Left ventricle myocardium inferior (tissue), 1 donor: ENCODE results near the gene FXYD1. TPM values are rescaled to one million over a fixed set of nuclear protein-coding genes. Genes with fewer than 3 reads are reported as not detected.

Experiments used
- DNase-seq: peaks from one replicate; pipeline ENCODE4 v3.0.0-alpha.2; 2020
- H3K27ac ChIP-seq: fragments of 200-600 bp; replicated peaks from 2 replicates; pipeline ENCODE4 v1.8.0; 2021
- H3K27me3 ChIP-seq: fragments of 200-600 bp; 2 replicates; pipeline ENCODE4 v1.8.0; 2021; ENCODE audit warnings: low read depth
- H3K36me3 ChIP-seq: fragments of 200-600 bp; 2 replicates; pipeline ENCODE4 v1.8.0; 2021
- H3K4me1 ChIP-seq: fragments of 200-600 bp; 2 replicates; pipeline ENCODE4 v1.8.0; 2021
- H3K4me3 ChIP-seq: fragments of 200-600 bp; 2 replicates; pipeline ENCODE4 v1.8.0; 2021; ENCODE audit warnings: mild to moderate bottlenecking, moderate library complexity
- H3K9me3 ChIP-seq: fragments of 200-600 bp; replicated peaks from 2 replicates; pipeline ENCODE4 v1.8.0; 2021
- intact Hi-C: fragments of 100-400 bp; cut with micrococcal nuclease; formaldehyde crosslinking; loops from one replicate; pipeline ENCODE4 v1.11.0; 2022
- total RNA-seq: library from RNA; stranded (reverse); fragmentation: NEBNext Ultra II Directional; extraction: Animal tissue kit (Norgen Biotek cat#: 25700); gene quantifications from one replicate; pipeline ENCODE4 v1.2.1, GENCODE V29; 2021
- TF ChIP-seq, protein P1 (sequence below): fragments of 200-600 bp; IDR thresholded peaks from 2 replicates; pipeline ENCODE4 v1.8.0; 2021; ENCODE audit warnings: antibody characterized with exemption, mild to moderate bottlenecking, borderline replicate concordance
- donor health status: DM: no; HTN: yes; CAD: no; lungs with severe emphysema.

Gene FXYD1
- total RNA-seq, 1 donor from 2014 or later, result 509 TPM

DNA sequence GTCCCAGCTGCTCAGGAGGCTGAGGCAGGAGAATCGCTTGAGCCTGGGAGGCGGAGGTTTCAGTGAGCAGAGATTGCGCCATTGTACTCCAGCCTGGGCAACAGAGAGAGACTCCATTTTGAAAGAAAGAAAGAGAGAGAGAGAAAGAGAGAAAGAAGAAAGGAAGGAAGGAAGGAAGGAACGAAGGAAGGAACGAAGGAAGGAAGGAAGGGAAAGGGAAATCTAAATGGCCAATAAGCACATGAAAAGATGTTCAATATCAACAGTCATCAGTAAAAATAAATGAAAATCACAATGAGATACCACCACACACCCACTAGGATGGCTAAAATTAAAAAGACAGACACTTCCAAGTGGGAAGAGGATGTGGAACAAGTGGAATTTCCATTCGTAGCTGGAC, 35.6 kb downstream of the FXYD1 start:
- TF ChIP-seq, protein P1, sequence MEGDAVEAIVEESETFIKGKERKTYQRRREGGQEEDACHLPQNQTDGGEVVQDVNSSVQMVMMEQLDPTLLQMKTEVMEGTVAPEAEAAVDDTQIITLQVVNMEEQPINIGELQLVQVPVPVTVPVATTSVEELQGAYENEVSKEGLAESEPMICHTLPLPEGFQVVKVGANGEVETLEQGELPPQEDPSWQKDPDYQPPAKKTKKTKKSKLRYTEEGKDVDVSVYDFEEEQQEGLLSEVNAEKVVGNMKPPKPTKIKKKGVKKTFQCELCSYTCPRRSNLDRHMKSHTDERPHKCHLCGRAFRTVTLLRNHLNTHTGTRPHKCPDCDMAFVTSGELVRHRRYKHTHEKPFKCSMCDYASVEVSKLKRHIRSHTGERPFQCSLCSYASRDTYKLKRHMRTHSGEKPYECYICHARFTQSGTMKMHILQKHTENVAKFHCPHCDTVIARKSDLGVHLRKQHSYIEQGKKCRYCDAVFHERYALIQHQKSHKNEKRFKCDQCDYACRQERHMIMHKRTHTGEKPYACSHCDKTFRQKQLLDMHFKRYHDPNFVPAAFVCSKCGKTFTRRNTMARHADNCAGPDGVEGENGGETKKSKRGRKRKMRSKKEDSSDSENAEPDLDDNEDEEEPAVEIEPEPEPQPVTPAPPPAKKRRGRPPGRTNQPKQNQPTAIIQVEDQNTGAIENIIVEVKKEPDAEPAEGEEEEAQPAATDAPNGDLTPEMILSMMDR, result no peak
- H3K27ac ChIP-seq, result no peak overlapping the region
- no peak overlapping the region for H3K4me3 ChIP-seq
- no peaks in the 10 kb centered on the region for H3K9me3 ChIP-seq
- intact Hi-C loops, result no loop called here
- H3K4me1 ChIP-seq, result peaks cover 7% of the 10 kb centered on the region
- H3K27me3 ChIP-seq, result peaks cover 3% of the 10 kb centered on the region
- H3K36me3 ChIP-seq, result no peaks in the 10 kb centered on the region
- no peak for DNase-seq

DNA sequence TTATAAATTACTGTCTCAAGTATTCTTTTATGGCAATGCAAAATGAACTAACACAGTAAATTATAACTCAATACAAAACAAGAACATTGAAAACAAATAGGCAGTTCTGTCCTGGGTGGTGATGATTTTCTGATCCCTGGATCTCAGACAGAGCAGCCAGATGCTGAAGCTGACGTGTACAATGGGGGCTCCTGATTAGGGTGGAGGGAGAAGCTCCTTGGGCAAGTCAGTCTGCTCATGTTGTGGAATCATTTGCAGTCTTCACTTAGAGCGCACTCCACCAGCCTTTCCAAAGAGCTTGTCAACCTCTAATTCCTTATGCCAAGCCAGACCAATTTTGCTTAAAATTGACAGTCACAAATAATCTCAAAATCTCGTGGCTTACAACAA, 37.6 kb downstream of the FXYD1 start:
- H3K27me3 ChIP-seq, result peaks cover 6% of the 10 kb centered on the region
- no peaks in the 10 kb centered on the region for H3K9me3 ChIP-seq
- H3K4me1 ChIP-seq, result peaks cover 7% of the 10 kb centered on the region
- H3K36me3 ChIP-seq, result no peaks in the 10 kb centered on the region
- H3K4me3 ChIP-seq, result no peak overlapping the region
- TF ChIP-seq, protein P1, result no peak
- intact Hi-C loops, result no loop called here
- H3K27ac ChIP-seq, result no peak overlapping the region
- DNase-seq, result no peak

DNA sequence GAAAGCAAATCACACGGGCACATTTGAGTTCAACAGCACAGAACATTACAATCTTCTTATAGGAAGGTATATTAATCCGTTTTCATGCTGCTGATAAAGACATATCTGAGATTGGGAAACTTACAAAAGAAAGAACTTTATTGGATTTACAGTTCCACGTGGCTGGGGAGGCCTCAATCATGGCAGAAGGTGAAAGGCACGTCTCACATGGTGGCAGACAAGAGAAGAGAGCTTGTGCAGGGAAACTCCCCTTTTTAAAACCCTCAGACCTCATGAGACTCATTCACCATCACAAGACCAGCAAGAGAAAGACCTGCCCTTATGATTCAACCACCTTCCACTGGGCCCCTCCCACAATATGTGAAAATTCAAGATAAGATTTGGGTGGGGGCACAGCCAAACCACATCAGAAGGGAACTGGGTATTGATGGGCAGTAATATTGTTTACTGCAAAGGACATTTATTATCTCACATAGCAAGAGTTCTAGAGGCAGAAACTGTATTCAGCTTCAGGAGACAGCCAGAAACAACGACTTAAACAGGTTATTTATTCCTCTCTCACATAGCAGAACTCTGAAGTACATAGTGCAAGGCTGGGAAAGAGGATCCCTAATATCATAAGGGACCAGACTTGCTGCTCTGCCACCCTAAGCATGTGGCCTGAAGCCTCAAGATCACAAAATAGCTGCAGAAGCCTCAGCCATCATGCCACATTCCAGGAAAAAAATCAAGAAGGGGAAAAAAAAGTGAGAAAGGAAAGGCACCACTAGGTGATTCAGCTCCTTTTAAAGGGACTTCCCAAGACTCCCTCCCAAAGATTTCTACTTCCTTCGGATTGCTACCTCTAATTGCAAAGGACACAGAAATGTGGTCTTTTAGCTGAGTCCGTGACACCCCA, 39.0 kb downstream of the FXYD1 start:
- no peak for DNase-seq
- TF ChIP-seq, protein P1, result no peak
- Histone ChIP-seq H3K4me1 (no peaks in the 10 kb centered on the region), H3K4me3 (no peak overlapping the region), H3K36me3 (no peaks in the 10 kb centered on the region), H3K27me3 (peaks cover 14% of the 10 kb centered on the region), H3K27ac (no peak overlapping the region), H3K9me3 (peaks cover 4% of the 10 kb centered on the region)
- intact Hi-C loops, result no loop called here

DNA sequence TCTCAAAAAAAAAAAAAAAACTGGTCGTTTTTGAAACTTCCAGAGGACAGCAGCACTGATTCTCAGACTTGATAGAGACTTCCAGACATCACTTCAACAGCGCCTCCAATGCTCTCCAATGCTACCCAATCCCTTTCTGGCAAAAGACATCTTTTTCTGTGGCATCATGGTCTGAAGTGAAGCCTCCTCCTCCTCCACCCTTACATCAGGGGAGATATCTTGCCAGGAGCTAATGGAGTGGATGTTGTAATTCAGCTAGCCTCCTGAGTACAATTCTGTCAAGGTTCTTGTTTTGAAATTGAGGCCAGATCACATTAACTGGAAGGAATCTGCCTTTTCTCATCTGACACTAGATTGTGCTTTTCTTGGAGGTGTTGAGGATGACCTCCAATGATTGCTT, 40.1 kb downstream of the FXYD1 start:
- no peak overlapping the region for H3K4me3 ChIP-seq
- TF ChIP-seq, protein P1, result no peak
- no peak overlapping the region for H3K27ac ChIP-seq
- intact Hi-C loops, result no loop called here
- H3K9me3 ChIP-seq, result peaks cover 15% of the 10 kb centered on the region
- no peaks in the 10 kb centered on the region for H3K4me1 ChIP-seq
- H3K27me3 ChIP-seq, result peaks cover 16% of the 10 kb centered on the region
- H3K36me3 ChIP-seq, result no peaks in the 10 kb centered on the region
- DNase-seq, result no peak

DNA sequence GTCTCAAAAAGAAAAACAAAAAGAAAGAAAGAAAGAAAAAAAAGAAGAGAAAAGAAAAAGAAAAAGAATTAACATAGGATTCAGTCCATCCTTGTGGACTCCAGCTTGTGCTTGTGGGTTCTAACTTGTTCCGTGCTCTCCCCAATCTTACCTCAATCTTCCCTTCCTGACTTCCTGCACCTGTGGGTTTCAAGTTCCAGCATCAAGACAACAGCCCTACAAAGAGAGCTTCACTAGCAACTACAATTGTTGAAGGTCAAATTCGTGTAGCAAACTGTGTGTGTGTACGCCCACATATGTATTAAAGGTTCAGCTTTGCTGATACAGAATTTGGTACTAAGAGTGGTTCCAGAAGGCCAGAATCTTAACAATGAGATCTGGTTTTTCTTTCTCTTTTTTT, 41.2 kb downstream of the FXYD1 start:
- Histone ChIP-seq H3K4me1 (no peaks in the 10 kb centered on the region), H3K36me3 (no peaks in the 10 kb centered on the region), H3K9me3 (peaks cover 26% of the 10 kb centered on the region), H3K27me3 (peaks cover 16% of the 10 kb centered on the region), H3K4me3 (no peak overlapping the region), H3K27ac (no peak overlapping the region)
- DNase-seq, result no peak
- intact Hi-C loops, result no loop called here
- TF ChIP-seq, protein P1, result no peak
